Osteocyte (in vitro differentiated cells): ENCODE measurements around the gene MPRIP. TPM values are rescaled to one million over a fixed set of nuclear protein-coding genes. Genes with fewer than 3 reads are reported as not detected.
A peak's percentile ranks its signal among the peaks of the same experiment; 100 is the strongest.

Experiments used
- DNase-seq: peaks from one replicate; pipeline ENCODE4 v3.0.0; 2021; ENCODE audit warnings: mixed read lengths; ENCODE audit not compliant: unreplicated experiment; ENCODE audit errors: extremely low spot score
- H3K27ac Mint-ChIP-seq: one replicate; pipeline ENCODE4 v1.8.0; 2021; ENCODE audit warnings: mild to moderate bottlenecking, mixed read lengths; ENCODE audit not compliant: unreplicated experiment
- H3K27me3 Mint-ChIP-seq: one replicate; pipeline ENCODE4 v1.8.0; 2021; ENCODE audit warnings: mixed read lengths; ENCODE audit not compliant: unreplicated experiment
- H3K36me3 Mint-ChIP-seq: one replicate; pipeline ENCODE4 v1.8.0; 2021; ENCODE audit warnings: mixed read lengths; ENCODE audit not compliant: unreplicated experiment
- H3K4me1 Mint-ChIP-seq: one replicate; pipeline ENCODE4 v1.8.0; 2021; ENCODE audit warnings: mixed read lengths; ENCODE audit not compliant: unreplicated experiment
- H3K4me3 Mint-ChIP-seq: one replicate; pipeline ENCODE4 v1.8.0; 2021; ENCODE audit warnings: mild to moderate bottlenecking, moderate library complexity, mixed read lengths; ENCODE audit not compliant: unreplicated experiment
- H3K9me3 Mint-ChIP-seq: one replicate; pipeline ENCODE4 v1.8.0; 2021; ENCODE audit warnings: mixed read lengths; ENCODE audit not compliant: unreplicated experiment
- CTCF ChIP-seq: fragments of 200-600 bp; sonication (generic); IDR thresholded peaks from 2 replicates; pipeline ENCODE4 v1.5.0; 2021; ENCODE audit warnings: antibody characterized with exemption, mild to moderate bottlenecking, moderate library complexity
- total RNA-seq: library from RNA; stranded (reverse); gene quantifications from 2 replicates; pipeline ENCODE4 v1.2.1, GENCODE V29; 2021

MPRIP gene
- total RNA-seq, 1 donor from 2014 or later = 206 TPM

GRCh38 chr17:17043461-17044271 lies 1.4 kb downstream of the MPRIP start:
- DNase-seq = no peak
- Mint-ChIP-seq H3K4me1 (peaks cover 54% of the 10 kb centered on the region), H3K27me3 (no peaks in the 10 kb centered on the region)

GRCh38 chr17:17044846-17045561 lies 2.7 kb downstream of the MPRIP start:
- Mint-ChIP-seq H3K4me1 (peaks cover 57% of the 10 kb centered on the region), H3K27me3 (no peaks in the 10 kb centered on the region)

More at GRCh38 chr17:17043461-17044271, 1.4 kb downstream of the MPRIP start:
- peak overlapping the region; percentile 96 for H3K27ac Mint-ChIP-seq
- H3K36me3 Mint-ChIP-seq = no peaks in the 10 kb centered on the region
- no peaks in the 10 kb centered on the region for H3K9me3 Mint-ChIP-seq
- peak overlapping the region; percentile 96 for H3K4me3 Mint-ChIP-seq
- no peak for TF ChIP-seq CTCF

GRCh38 chr17:17048106-17048505 lies 5.8 kb downstream of the MPRIP start:
- no peak for DNase-seq
- Mint-ChIP-seq H3K9me3 (no peaks in the 10 kb centered on the region), H3K27ac (peak overlapping the region; percentile 36)

More at GRCh38 chr17:17044846-17045561, 2.7 kb downstream of the MPRIP start:
- DNase-seq = no peak
- Mint-ChIP-seq H3K9me3 (no peaks in the 10 kb centered on the region), H3K4me3 (peak overlapping the region; percentile 96), H3K36me3 (no peaks in the 10 kb centered on the region), H3K27ac (peak overlapping the region; percentile 96)
- no peak for TF ChIP-seq CTCF

GRCh38 chr17:17050346-17051345 lies 8.4 kb downstream of the MPRIP start:
- H3K27ac Mint-ChIP-seq = peak overlapping the region; percentile 31
- no peak for DNase-seq
- no peak for TF ChIP-seq CTCF
- H3K4me1 Mint-ChIP-seq = peaks cover 53% of the 10 kb centered on the region
- no peaks in the 10 kb centered on the region for H3K36me3 Mint-ChIP-seq
- H3K9me3 Mint-ChIP-seq = no peaks in the 10 kb centered on the region
- no peaks in the 10 kb centered on the region for H3K27me3 Mint-ChIP-seq
- H3K4me3 Mint-ChIP-seq = no peak overlapping the region

More at GRCh38 chr17:17048106-17048505, 5.8 kb downstream of the MPRIP start:
- TF ChIP-seq CTCF = no peak
- peaks cover 68% of the 10 kb centered on the region for H3K4me1 Mint-ChIP-seq
- H3K4me3 Mint-ChIP-seq = no peak overlapping the region
- H3K36me3 Mint-ChIP-seq = no peaks in the 10 kb centered on the region
- no peaks in the 10 kb centered on the region for H3K27me3 Mint-ChIP-seq
